22Rv1 (cell line): ENCODE results near the gene OOSP4B.

Experiments used
- ZFX ChIP-seq: fragments of 450-650 bp; IDR thresholded peaks from 2 replicates; pipeline ENCODE4 v1.6.1; 2017; ENCODE audit warnings: antibody characterized with exemption, borderline replicate concordance
- TF ChIP-seq, protein P1 (sequence below): fragments of 450-650 bp; IDR thresholded peaks from 2 replicates; pipeline ENCODE4 v1.5.1; 2017; ENCODE audit warnings: mild to moderate bottlenecking

- TF ChIP-seq, protein P1, sequence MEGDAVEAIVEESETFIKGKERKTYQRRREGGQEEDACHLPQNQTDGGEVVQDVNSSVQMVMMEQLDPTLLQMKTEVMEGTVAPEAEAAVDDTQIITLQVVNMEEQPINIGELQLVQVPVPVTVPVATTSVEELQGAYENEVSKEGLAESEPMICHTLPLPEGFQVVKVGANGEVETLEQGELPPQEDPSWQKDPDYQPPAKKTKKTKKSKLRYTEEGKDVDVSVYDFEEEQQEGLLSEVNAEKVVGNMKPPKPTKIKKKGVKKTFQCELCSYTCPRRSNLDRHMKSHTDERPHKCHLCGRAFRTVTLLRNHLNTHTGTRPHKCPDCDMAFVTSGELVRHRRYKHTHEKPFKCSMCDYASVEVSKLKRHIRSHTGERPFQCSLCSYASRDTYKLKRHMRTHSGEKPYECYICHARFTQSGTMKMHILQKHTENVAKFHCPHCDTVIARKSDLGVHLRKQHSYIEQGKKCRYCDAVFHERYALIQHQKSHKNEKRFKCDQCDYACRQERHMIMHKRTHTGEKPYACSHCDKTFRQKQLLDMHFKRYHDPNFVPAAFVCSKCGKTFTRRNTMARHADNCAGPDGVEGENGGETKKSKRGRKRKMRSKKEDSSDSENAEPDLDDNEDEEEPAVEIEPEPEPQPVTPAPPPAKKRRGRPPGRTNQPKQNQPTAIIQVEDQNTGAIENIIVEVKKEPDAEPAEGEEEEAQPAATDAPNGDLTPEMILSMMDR: no peak
- no peak for TF ChIP-seq ZFX
These were observed 13.3 kb upstream of the OOSP4B start for GRCh38 chr11:60003729-60004128.
